Activated CD8-positive, alpha-beta memory T cell treated with anti-CD3 and anti-CD28 coated beads, Interleukin-2, amount 10 ng/mL, durations not matched to agents 7 days and 5 days (primary cell): Measurements from ENCODE around the gene SRCIN1. TPM values are rescaled to one million over a fixed set of nuclear protein-coding genes. Genes with fewer than 3 reads are reported as not detected.
"Not testable (repeated sequence)": the region's sequence is repeated elsewhere in the genome, so short reads cannot be mapped to it uniquely, and the experiment has no call there.

Experiments used
- ATAC-seq: fragments of 150-1000 bp; cut with Tn5 transposase; one replicate; pipeline ENCODE4 v1.10.0; 2021; ENCODE audit warnings: moderate library complexity
- CTCF ChIA-PET: fragments of 350-600 bp; sonication (Branson Sonifier 250); formaldehyde crosslinking; loops from one replicate; lab custom pipeline; 2021; ENCODE audit warnings: antibody characterized with exemption; lab: Charles Lee
- DNase-seq: peaks from one replicate; pipeline ENCODE4 v3.0.0-alpha.2; 2020
- H3K27ac Mint-ChIP-seq: one replicate; pipeline ENCODE4 v1.8.0; 2021; ENCODE audit warnings: mild to moderate bottlenecking, mixed read lengths
- H3K27me3 Mint-ChIP-seq: one replicate; pipeline ENCODE4 v1.8.0; 2021; ENCODE audit warnings: mixed read lengths
- H3K36me3 Mint-ChIP-seq: one replicate; pipeline ENCODE4 v1.8.0; 2021; ENCODE audit warnings: mild to moderate bottlenecking, mixed read lengths
- H3K4me1 Mint-ChIP-seq: one replicate; pipeline ENCODE4 v1.8.0; 2021; ENCODE audit warnings: mixed read lengths
- H3K4me3 Mint-ChIP-seq: one replicate; pipeline ENCODE4 v1.8.0; 2021; ENCODE audit warnings: mild to moderate bottlenecking, moderate library complexity, mixed read lengths
- H3K9me3 Mint-ChIP-seq: one replicate; pipeline ENCODE4 v1.8.0; 2022; ENCODE audit warnings: low read depth, mixed read lengths
- total RNA-seq, 2 experiments: library from RNA; stranded (reverse); gene quantifications; one replicate each; pipeline ENCODE4 v1.2.3, GENCODE V29; 2021

Gene SRCIN1
- total RNA-seq, 2 experiments from 2014 or later: 0.26 to 0.30 TPM

- H3K9me3 Mint-ChIP-seq: no peaks in the 10 kb centered on the region
- no peak for DNase-seq
- no peak overlapping the region for H3K27ac Mint-ChIP-seq
- CTCF ChIA-PET: interaction anchor here (0.7 to 5.2 kb wide), 3 partner anchors 14 to 134 kb away, joined by 3 to 18 read pairs (median 3); no protein-coding TSS in a partner anchor
- H3K4me1 Mint-ChIP-seq: no peaks in the 10 kb centered on the region
- H3K36me3 Mint-ChIP-seq: no peaks in the 10 kb centered on the region
- no peak for ATAC-seq
- peaks cover 20% of the 10 kb centered on the region for H3K27me3 Mint-ChIP-seq
- H3K4me3 Mint-ChIP-seq: no peak overlapping the region
Measured at GRCh38 chr17:38534498-38534885, 71.3 kb downstream of the SRCIN1 start.

DNA sequence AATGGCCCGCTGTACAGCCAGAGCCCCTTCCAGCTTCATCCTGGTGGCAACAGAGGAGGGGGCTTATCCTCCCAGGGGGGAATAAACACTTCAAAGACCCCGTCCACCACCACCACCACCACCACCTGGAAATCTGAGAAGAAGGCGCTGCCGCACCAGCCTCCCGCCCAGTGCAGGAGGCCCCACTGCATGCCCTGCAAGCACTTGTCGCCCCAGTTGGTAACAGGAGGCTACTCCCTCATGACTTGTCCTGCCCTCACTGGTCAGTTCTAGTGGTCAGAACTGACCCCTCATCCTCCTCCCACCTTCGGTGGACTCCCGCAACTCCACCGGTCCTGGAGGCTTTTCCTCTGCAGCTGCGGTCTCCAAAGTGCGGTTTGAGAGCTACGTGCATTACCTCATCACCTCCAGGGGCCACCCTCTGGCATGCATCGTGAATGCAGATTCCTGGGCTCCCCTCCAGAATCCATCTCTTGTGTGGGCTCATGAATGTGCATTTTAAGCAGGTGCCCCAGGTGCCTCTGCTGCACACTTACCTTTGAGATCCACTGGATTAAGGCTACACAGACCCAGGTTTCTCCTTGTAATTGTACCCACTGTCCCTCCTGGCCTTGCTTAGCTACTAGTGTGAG is 71.8 kb downstream of the SRCIN1 start:
- Mint-ChIP-seq H3K4me3 (no peak overlapping the region), H3K36me3 (no peaks in the 10 kb centered on the region), H3K27me3 (peaks cover 20% of the 10 kb centered on the region), H3K9me3 (no peaks in the 10 kb centered on the region), H3K4me1 (no peaks in the 10 kb centered on the region), H3K27ac (no peak overlapping the region)
- no peak for DNase-seq
- CTCF ChIA-PET: interaction anchor here (0.8 to 5.2 kb wide), 2 partner anchors 24 to 134 kb away, joined by 3 to 18 read pairs; no protein-coding TSS in a partner anchor
- no peak for ATAC-seq

DNA sequence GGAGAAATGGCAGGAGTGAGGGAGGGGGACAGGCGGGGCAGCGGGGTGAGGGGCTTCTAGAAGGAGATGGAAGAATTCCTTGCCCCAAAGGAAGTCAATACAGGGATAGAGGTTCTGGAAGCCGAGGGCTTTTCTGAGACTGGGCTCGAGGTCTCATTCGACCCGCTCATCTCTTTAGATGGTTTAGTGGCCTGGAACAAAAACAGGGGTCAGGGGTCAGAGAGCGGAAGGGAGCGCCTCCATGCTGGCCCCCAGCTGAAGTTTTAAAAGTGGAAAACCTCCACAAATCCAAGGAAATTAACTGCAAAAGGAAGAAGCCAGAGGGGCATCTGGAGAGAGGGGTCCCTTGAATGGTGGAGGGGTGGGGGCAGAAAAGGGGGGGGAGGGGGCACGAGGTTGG is 72.5 kb downstream of the SRCIN1 start:
- H3K27me3 Mint-ChIP-seq: peaks cover 25% of the 10 kb centered on the region
- CTCF ChIA-PET: interaction anchor here (5.2 kb wide), 1 partner anchor 25 kb away, joined by 18 read pairs; no protein-coding TSS in a partner anchor
- no peaks in the 10 kb centered on the region for H3K9me3 Mint-ChIP-seq
- H3K36me3 Mint-ChIP-seq: no peaks in the 10 kb centered on the region
- H3K27ac Mint-ChIP-seq: no peak overlapping the region
- DNase-seq (no peak), ATAC-seq (no peak)
- no peak overlapping the region for H3K4me3 Mint-ChIP-seq
- H3K4me1 Mint-ChIP-seq: no peaks in the 10 kb centered on the region

DNA sequence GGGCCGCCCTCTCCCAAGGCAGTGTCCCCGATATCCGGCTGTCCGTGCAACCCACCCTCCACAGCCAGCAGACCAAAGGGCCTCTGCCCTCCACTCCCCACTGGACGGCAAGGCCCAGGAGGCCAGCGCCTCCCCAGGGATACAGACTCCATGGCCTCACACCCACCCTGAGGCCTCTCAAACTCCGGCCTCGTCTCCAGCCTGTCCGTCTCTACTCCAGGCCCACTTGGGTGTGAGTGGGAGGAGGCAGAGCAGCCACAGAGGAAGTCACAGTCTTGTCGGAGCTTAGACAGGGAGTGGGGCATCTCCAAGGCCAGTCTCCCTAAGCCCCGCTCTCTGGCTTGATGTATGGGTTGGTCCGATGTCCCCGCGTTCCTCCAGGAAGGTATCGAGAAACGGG is 73.3 kb downstream of the SRCIN1 start:
- Mint-ChIP-seq H3K27ac (no peak overlapping the region), H3K4me3 (no peak overlapping the region), H3K36me3 (no peaks in the 10 kb centered on the region), H3K9me3 (no peaks in the 10 kb centered on the region), H3K4me1 (no peaks in the 10 kb centered on the region), H3K27me3 (peaks cover 30% of the 10 kb centered on the region)
- DNase-seq: no peak
- ATAC-seq: no peak
- CTCF ChIA-PET: interaction anchor here (0.6 kb wide), 1 partner anchor 26 kb away, joined by 3 read pairs; no protein-coding TSS in a partner anchor

DNA sequence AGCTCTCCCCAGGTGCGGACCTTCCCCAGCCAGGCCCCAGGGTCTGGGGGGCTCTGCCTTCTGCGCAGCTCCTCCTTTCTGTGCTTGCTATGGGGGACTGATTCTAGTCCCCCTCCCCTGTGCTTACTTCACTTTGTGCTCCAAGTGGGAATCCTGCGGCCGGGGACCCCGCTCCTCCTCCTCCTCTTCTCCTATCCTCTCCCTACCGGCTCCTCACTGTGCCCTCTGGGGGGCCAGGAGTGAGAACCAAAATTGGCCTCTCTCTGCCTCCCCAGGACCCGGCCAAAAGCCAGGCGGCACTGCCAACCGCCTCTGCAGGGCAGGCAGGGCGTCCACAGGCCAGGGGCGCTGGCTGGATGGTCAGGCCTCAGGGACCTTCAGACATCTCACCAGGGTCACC is 74.0 kb downstream of the SRCIN1 start:
- CTCF ChIA-PET, ATAC-seq, DNase-seq, H3K4me1 Mint-ChIP-seq, H3K27ac Mint-ChIP-seq, H3K36me3 Mint-ChIP-seq, H3K4me3 Mint-ChIP-seq, H3K9me3 Mint-ChIP-seq: not testable (repeated sequence)
- peaks cover 29% of the 10 kb centered on the region for H3K27me3 Mint-ChIP-seq

DNA sequence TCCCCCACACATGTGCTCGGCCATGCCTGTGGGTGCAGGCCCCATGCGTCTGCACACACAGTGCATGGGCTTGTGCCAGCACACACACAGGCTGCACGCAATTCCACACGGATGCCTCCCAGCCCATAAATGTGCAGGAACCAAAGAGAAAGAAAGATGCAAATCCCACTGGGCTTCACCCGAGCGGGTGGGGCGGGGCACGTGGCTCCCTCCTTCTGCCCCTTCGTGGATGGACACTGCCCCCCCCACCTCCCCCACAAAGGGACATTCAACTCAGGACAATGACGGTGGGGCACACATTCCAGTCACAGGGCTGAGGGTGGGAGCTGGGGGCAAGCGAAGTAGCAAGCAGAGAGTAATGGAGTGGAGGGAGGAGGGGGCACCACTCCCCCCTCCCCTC is 74.9 kb downstream of the SRCIN1 start:
- CTCF ChIA-PET, DNase-seq, H3K4me1 Mint-ChIP-seq, H3K4me3 Mint-ChIP-seq, H3K36me3 Mint-ChIP-seq, H3K27ac Mint-ChIP-seq, H3K9me3 Mint-ChIP-seq, ATAC-seq: not testable (repeated sequence)
- H3K27me3 Mint-ChIP-seq: peaks cover 23% of the 10 kb centered on the region

- H3K4me3 Mint-ChIP-seq, ATAC-seq, CTCF ChIA-PET: not testable (repeated sequence)
Measured at GRCh38 chr17:38528141-38528540, 77.6 kb downstream of the SRCIN1 start.

DNA sequence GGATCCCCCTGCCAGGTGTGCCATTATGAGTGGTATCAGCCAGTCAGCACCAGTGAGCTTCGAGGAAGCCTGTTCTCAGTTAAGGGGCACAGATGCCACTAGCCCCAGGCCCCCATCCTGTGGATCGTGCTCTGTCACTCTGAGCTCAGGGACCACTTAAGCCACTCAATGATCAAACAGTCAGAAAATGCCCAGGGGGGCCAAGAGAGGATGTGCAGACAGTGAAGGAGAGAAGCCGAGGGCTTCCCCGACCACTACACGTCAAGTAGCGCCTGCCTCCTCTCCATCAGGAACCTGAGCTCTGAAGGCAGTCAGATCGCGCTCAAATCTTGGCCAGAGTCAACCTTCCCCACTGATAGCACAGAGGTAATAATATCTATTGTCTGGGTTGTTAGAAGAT is 79.2 kb downstream of the SRCIN1 start:
- CTCF ChIA-PET, H3K4me1 Mint-ChIP-seq, H3K9me3 Mint-ChIP-seq, H3K27ac Mint-ChIP-seq, H3K36me3 Mint-ChIP-seq, H3K4me3 Mint-ChIP-seq, ATAC-seq, DNase-seq: not testable (repeated sequence)
- H3K27me3 Mint-ChIP-seq: peaks cover 14% of the 10 kb centered on the region

More at GRCh38 chr17:38528141-38528540, 77.6 kb downstream of the SRCIN1 start:
- not testable (repeated sequence) for DNase-seq, H3K36me3 Mint-ChIP-seq, H3K27ac Mint-ChIP-seq, H3K9me3 Mint-ChIP-seq, H3K4me1 Mint-ChIP-seq
- peaks cover 20% of the 10 kb centered on the region for H3K27me3 Mint-ChIP-seq

- no peak overlapping the region for H3K4me3 Mint-ChIP-seq
- DNase-seq: no peak
- no peaks in the 10 kb centered on the region for H3K9me3 Mint-ChIP-seq
- no peak overlapping the region for H3K27ac Mint-ChIP-seq
- H3K36me3 Mint-ChIP-seq: no peaks in the 10 kb centered on the region
- no peak for ATAC-seq
- CTCF ChIA-PET: no interaction called here
- H3K4me1 Mint-ChIP-seq: peaks cover 4% of the 10 kb centered on the region
- peaks cover 37% of the 10 kb centered on the region for H3K27me3 Mint-ChIP-seq
Measured at GRCh38 chr17:38512473-38513058, 93.2 kb downstream of the SRCIN1 start.

DNA sequence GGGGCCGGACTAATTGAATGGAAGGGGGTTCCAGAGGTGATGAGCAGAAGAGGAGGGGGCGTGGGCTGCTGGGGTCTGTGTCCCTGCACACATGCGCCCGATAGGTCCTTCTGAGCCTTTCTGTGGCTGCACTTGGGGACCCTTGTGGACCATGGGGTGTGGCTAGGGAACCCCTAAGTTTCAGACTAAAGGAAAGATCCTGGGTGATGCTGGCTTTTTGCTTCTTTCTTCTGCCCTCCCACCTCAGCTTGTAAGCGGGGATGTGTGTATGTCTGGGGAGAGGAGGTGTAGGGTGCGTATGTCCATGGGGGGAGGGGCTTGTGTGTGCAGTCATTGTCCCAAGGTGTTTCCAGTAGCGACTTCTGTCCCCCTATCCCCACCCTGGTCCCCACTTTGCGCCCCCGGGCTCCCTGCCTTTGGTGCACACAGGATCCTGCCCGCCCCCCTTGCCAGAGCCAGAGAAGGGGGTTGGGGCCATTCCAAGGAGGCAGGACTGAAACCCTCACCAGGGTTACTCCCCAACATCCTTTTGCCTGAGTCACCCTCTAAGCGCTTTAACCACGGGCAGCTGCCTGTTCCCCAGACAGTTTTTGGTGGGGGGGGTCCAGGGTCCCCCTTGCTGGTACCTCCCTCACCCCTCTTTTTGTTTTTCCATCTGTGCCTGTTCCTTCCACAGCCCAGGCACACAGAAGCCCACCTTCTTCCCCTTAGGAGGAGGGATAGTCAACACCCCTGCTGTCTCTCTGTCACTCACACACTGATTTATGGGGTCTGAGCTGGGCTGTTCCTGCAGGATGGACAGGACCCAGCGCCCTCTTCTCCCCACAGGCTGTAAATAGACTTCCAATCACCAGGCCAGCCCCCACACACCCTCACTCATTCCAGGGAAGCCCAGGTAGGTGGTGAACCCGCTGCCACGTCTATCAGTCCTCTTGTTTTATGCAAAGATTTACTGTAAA is 94.3 kb downstream of the SRCIN1 start:
- H3K27ac Mint-ChIP-seq: no peak overlapping the region
- peaks cover 37% of the 10 kb centered on the region for H3K27me3 Mint-ChIP-seq
- CTCF ChIA-PET: interaction anchor here (0.8 to 1.0 kb wide), 2 partner anchors 60 to 73 kb away, joined by 3 to 5 read pairs; no protein-coding TSS in a partner anchor
- ATAC-seq: no peak
- peaks cover 4% of the 10 kb centered on the region for H3K4me1 Mint-ChIP-seq
- no peak overlapping the region for H3K4me3 Mint-ChIP-seq
- DNase-seq: no peak
- no peaks in the 10 kb centered on the region for H3K9me3 Mint-ChIP-seq
- no peaks in the 10 kb centered on the region for H3K36me3 Mint-ChIP-seq

- peak; percentile 36 for ATAC-seq
- CTCF ChIA-PET: interaction anchor here (0.8 to 1.3 kb wide), 3 partner anchors 18 to 74 kb away, joined by 3 to 5 read pairs (median 3); no protein-coding TSS in a partner anchor
- H3K27ac Mint-ChIP-seq: no peak overlapping the region
- peaks cover 4% of the 10 kb centered on the region for H3K4me1 Mint-ChIP-seq
- H3K9me3 Mint-ChIP-seq: no peaks in the 10 kb centered on the region
- no peaks in the 10 kb centered on the region for H3K36me3 Mint-ChIP-seq
- DNase-seq: no peak
- H3K4me3 Mint-ChIP-seq: no peak overlapping the region
- peaks cover 37% of the 10 kb centered on the region for H3K27me3 Mint-ChIP-seq
Measured at GRCh38 chr17:38510421-38511149, 95.2 kb downstream of the SRCIN1 start.

DNA sequence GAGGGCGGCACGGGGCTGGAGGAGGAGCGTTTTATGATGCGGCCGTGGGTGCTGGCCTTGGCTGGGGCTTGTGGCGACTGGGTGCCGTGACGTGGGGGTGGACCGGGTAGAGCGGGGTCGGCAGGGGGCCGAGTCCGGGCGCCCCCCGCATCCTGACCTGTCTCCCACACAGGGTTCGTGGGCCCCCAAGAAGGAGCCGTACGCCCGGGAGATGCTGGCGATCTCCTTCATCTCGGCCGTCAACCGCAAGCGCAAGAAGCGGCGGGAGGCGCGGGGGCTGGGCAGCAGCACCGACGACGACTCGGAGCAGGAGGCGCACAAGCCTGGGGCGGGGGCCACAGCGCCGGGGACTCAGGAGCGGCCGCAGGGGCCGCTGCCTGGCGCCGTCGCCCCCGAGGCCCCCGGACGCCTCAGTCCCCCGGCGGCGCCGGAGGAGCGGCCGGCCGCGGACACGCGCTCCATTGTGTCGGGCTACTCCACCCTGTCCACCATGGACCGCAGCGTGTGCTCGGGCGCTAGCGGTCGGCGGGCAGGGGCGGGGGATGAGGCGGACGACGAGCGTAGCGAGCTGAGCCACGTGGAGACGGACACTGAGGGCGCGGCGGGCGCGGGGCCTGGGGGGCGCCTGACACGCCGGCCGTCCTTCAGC is 95.9 kb downstream of the SRCIN1 start:
- Mint-ChIP-seq H3K4me3 (no peak overlapping the region), H3K27me3 (peaks cover 41% of the 10 kb centered on the region), H3K4me1 (peaks cover 4% of the 10 kb centered on the region), H3K9me3 (no peaks in the 10 kb centered on the region), H3K27ac (no peak overlapping the region), H3K36me3 (no peaks in the 10 kb centered on the region)
- no peak for DNase-seq
- CTCF ChIA-PET: interaction anchor here (0.7 to 1.4 kb wide), 10 partner anchors 9 to 157 kb away, joined by 3 to 15 read pairs (median 4); no protein-coding TSS in a partner anchor
- ATAC-seq: peak; percentile 25
